CD4-positive, alpha-beta T cell treated with Interleukin-15 for 4 hours (primary cell): ENCODE measurements around the gene CAMSAP3.

Source experiments
- DNase-seq: peaks from one replicate; pipeline ENCODE4 v3.0.0-alpha.2; 2020; ENCODE audit warnings: low spot score

CAMSAP3 gene

GRCh38 chr19:7614859-7615741 lies 19.4 kb downstream of the CAMSAP3 start:
- DNase-seq: no peak

- DNase-seq: no peak
These were observed 21.5 kb downstream of the CAMSAP3 start for GRCh38 chr19:7617172-7617571.

- no peak for DNase-seq
These were observed 22.1 kb downstream of the CAMSAP3 start for GRCh38 chr19:7617735-7618134.

- no peak for DNase-seq
These were observed 22.7 kb downstream of the CAMSAP3 start for GRCh38 chr19:7618348-7618747.

DNA sequence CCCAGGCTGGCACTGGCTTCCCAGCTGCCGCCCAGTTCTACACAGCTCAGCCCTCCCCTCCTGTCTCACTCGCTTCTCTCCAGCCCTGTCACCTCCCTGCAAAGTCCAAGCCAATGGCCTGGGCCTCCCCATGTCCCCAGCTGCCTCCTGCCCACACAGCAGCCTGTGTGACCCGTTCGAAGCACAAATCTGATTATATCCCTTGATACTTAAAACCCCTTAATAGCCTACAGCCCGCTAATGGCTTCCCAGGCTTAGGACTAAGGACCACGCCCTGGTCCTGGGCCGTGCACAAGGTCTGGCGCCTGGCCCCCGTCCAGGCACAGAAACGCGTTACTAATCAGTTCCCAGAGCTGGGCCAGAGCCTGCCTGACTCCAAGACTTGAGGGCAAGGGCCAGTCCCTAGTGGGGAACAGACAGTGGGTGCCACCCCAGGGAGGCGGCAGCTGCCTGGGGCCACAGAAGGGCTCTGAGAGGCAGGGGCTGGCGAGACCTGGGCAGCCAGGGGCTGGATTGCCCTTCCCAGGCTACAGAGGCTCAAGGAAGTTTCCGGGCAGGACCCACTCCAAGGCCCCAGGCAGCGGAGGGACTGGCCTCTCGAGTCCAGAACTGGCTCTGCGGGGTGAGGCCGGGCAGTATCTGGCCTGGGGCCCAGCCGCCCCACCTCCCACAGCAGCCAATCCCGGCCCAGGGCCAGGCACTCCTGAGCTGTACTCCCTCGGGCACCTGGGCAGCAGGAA lies 23.3 kb downstream of the CAMSAP3 start:
- no peak for DNase-seq

DNA sequence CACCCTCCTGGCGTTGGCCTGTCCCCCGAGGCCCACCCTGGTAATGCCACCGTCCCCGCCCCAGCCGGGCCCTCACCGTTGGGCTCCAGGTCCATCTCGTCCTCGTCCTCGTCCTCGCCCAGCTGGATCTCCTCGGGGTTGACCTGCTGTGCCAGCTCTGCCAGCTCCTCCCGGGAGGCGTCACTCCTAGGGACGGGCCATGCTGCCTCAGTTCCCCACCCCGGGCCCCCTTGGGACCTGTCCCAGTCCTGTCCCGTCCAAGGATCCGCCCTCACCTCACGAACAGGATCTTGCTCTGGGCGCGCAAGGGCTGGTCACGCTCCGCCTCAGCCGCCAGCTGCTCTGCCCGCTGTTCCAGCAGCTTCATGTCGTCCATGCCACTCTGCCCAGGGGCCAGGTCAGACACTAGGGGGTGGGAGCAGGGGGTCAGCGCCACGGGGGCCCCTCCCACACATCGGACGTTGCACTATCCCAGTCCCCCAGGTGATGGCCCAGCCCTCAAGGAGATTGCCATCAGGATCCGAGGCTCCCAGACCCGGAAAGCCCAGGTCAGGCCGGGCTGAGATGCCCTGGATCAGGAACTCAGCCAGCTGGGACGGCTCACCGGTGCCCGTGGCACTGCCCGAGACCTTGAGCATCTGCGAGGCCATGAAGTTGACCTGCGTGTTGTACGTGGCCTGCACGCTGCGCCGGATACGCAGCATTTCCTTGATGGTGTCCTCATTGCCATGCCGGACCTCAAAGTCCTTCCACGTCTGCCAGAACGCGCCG lies 24.2 kb downstream of the CAMSAP3 start:
- no peak for DNase-seq

- DNase-seq: no peak
These were observed 25.1 kb downstream of the CAMSAP3 start for GRCh38 chr19:7620442-7621412.

- DNase-seq: no peak
These were observed 27.4 kb downstream of the CAMSAP3 start for GRCh38 chr19:7622933-7623685.

- no peak for DNase-seq
These were observed 28.3 kb downstream of the CAMSAP3 start for GRCh38 chr19:7623725-7624603.

- DNase-seq: no peak
These were observed 29.1 kb downstream of the CAMSAP3 start for GRCh38 chr19:7624810-7625209.

DNA sequence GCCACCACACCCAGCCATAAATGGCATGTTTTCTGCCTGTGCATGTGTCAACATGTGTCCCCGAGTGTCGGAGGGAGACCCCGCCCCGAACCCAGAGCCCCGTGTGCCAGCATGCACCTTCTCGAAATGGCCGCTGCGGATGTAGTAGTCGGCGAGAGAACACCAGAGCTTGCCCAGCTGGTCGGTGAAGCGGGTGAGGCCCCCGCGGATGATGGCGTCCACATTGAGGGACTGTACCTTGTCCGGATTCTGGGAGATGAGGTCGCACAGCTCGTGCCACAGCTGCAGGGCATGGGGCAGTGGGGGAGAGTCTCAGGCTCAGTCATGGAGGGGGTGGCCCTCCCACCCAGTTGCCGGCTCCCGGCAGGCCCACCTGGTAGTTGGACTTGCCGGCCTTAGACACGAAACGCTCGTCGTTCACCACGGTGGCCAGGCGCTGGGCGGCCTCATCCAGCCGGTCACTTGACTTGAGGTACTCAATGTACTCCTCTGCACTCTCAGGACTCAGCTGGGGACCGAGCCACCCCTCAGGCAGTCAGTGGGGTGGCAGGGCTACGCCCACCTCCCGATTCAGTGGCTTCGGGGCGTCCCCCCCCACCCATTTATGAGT lies 30.2 kb downstream of the CAMSAP3 start:
- DNase-seq: no peak

GRCh38 chr19:7627166-7627565 lies 31.5 kb downstream of the CAMSAP3 start:
- no peak for DNase-seq

DNA sequence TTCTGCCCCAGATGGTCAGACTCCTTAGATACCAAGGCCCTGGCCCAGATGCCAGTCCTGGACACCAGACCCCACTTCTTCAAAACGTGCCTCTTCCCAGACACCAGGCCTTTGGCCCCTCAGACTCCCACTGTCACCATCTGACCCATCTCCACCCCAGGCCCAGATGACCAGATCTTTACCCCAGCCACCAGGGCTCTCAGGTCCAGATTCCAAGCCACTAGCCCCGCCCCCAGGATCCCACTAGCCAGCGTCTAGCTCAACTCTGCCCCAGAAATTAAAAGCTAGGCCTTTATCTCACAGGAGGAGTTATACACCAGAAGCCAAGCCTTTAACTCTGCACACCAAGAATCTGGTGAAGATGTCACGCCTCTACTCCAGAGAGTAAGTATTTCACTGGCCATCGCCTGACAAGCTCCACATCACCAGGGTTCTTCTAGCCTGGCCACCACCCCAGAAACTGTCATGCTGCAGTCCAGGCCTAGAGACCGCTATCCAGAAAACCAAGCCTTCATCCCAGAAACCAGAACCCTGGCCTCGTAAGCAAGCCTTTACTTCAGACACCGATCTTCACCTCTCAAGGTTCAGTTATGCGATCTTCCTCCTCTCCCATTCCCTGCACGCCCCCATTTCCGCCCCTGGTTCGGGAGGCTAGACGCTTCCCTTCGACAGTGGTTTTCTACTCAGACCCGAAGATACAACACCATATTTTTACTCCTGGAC lies 33.1 kb downstream of the CAMSAP3 start:
- no peak for DNase-seq

DNA sequence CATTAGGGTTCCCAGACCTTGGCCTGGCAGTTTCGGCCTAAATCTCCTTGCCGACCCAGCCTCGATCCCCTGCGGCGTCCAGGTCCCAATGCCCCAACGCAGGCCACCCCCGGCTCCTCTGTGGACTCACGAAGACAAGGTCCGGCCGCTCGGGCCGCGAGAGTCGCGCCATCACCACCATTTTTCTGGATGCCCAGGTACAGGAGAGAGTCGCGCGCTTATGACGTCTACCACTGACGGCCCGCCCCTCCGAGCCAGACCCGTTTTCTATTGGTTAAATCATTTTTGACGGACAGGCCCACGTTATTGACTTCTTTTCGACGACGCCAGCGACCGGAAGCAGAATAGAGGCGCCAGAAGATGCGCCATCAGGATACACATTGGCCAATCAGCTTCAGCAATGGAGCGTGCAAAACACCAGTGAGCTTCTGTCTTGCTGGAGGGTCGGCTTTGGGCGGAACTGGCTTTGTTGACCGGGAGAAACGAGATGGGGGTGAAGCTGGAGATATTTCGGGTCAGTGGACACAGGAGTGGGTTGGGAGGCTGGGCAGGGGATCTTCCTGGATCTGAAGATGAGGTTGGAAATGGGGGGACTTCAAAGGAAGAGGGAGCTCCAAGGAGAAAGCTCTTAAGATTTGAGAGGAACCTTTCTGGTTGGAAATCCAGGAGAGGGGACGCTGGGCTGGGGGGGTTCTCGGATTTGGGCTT lies 33.8 kb downstream of the CAMSAP3 start, which contains the start of the genes PET100 and XAB2:
PET100 (plus strand) TSS at position 447 of the 708 bp plus-strand sequence; CDS start at position 488, 41 bp downstream.
XAB2 (minus strand) TSS at position 199 of the 708 bp plus-strand sequence; CDS start at position 181, 18 bp downstream.
- peak; percentile 98 for DNase-seq

- no peak for DNase-seq
These were observed 35.9 kb downstream of the CAMSAP3 start for GRCh38 chr19:7631577-7631976.

DNA sequence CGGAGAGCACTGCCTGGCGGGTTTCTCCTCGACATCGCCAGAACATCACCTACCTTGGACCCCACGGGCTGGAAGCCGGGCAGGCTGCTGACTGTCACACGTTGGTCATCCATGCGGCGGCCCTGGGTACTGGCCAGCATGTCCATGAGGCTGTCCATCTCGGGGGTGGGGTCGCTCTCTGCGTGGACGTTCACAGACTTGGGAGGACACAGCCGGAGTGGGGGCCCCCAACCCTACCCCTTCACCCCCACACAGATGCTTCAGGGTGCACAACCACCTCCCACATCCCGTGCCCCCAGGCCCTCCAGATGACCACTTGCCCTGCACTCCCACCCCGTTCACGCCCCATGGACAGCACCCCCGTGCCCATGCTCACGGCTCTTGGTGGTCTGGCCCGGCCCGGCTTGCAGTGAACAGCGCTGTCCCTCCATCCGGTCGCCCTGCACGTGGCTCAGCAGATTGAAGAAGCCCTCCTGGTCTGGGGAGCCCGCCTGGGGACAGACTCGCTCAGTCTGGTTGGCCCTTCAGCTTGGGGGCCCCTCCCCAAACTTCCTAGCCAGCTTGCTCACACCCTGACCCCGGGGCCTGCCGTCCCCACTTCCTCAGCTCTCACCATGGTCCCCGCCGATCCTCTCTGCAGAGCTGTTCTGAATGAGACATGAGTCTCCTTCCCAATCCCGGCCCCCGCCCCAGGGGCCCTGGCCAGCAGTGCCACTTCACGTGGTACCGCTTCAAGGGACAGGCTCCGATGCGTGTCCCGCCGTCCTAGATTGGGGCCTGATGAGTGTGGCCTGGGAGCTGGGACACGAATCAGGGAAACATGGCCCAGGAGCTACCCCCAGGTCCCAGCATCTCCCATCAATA lies 36.9 kb downstream of the CAMSAP3 start:
- DNase-seq: no peak
